HUES48 (cell line): ENCODE measurements around the gene STIP1.
A peak's percentile ranks its signal among the peaks of the same experiment; 100 is the strongest.

Source experiments
- H3K27ac ChIP-seq: one replicate; pipeline ENCODE4 v1.7.0; 2013; ENCODE audit warnings: low read depth, low read length, inconsistent platforms
- H3K27me3 ChIP-seq: 2 replicates; pipeline ENCODE4 v1.6.1; 2013; ENCODE audit warnings: mild to moderate bottlenecking, low read length; ENCODE audit not compliant: control insufficient read depth, insufficient read depth
- H3K36me3 ChIP-seq: 2 replicates; pipeline ENCODE4 v1.6.1; 2013; ENCODE audit warnings: low read length; ENCODE audit not compliant: control insufficient read depth, insufficient read depth
- H3K4me1 ChIP-seq: 2 replicates; pipeline ENCODE4 v1.6.1; 2013; ENCODE audit warnings: mild to moderate bottlenecking, low read length; ENCODE audit not compliant: control insufficient read depth, insufficient read depth
- H3K4me3 ChIP-seq: 2 replicates; pipeline ENCODE4 v1.5.1; 2013; ENCODE audit warnings: mild to moderate bottlenecking, low read depth, low read length
- H3K9ac ChIP-seq: 2 replicates; pipeline ENCODE4 v1.6.1; 2013; ENCODE audit warnings: mild to moderate bottlenecking, low read depth, low read length, moderate library complexity
- H3K9me3 ChIP-seq: 2 replicates; pipeline ENCODE4 v1.6.1; 2013; ENCODE audit warnings: low read length; ENCODE audit not compliant: control insufficient read depth, insufficient read depth

The STIP1 gene

GRCh38 chr11:64181506-64182411 is 4.2 kb upstream of the STIP1 start:
- peak overlapping the region; percentile 15; the same call in 1 of the 2 replicates for H3K4me3 ChIP-seq
- no peaks in the 10 kb centered on the region for H3K9me3 ChIP-seq
- no peaks in the 10 kb centered on the region for H3K27me3 ChIP-seq
- H3K9ac ChIP-seq = no peak overlapping the region
- peaks cover 7% of the 10 kb centered on the region; the same call in 1 of the 2 replicates for H3K4me1 ChIP-seq
- peak overlapping the region; percentile 55 for H3K27ac ChIP-seq
- H3K36me3 ChIP-seq = peaks cover 9% of the 10 kb centered on the region

GRCh38 chr11:64183890-64184289 is 2.1 kb upstream of the STIP1 start:
- H3K4me3 ChIP-seq = no peak overlapping the region
- H3K36me3 ChIP-seq = peaks cover 15% of the 10 kb centered on the region
- no peaks in the 10 kb centered on the region for H3K9me3 ChIP-seq
- no peaks in the 10 kb centered on the region for H3K27me3 ChIP-seq
- peaks cover 7% of the 10 kb centered on the region; the same call in 1 of the 2 replicates for H3K4me1 ChIP-seq
- no peak overlapping the region for H3K9ac ChIP-seq
- H3K27ac ChIP-seq = peak overlapping the region; percentile 6

- Histone ChIP-seq H3K4me1 (peaks cover 7% of the 10 kb centered on the region; the same call in 1 of the 2 replicates), H3K27ac (peak overlapping the region; percentile 96), H3K27me3 (no peaks in the 10 kb centered on the region), H3K4me3 (peak overlapping the region; percentile 87), H3K9ac (peak overlapping the region; percentile 91), H3K9me3 (no peaks in the 10 kb centered on the region), H3K36me3 (peaks cover 15% of the 10 kb centered on the region)
Observed at GRCh38 chr11:64185175-64185692, 737 bp upstream of the STIP1 start.

- Histone ChIP-seq H3K36me3 (peaks cover 15% of the 10 kb centered on the region), H3K27me3 (no peaks in the 10 kb centered on the region), H3K9ac (no peak overlapping the region), H3K4me3 (no peak overlapping the region), H3K9me3 (no peaks in the 10 kb centered on the region), H3K27ac (peak overlapping the region; percentile 80), H3K4me1 (peaks cover 7% of the 10 kb centered on the region; the same call in 1 of the 2 replicates)
Observed at GRCh38 chr11:64186492-64187165, 658 bp downstream of the STIP1 start.

GRCh38 chr11:64192434-64192833 is 6.5 kb downstream of the STIP1 start:
- H3K4me3 ChIP-seq = no peak overlapping the region
- H3K9me3 ChIP-seq = no peaks in the 10 kb centered on the region
- H3K36me3 ChIP-seq = peaks cover 69% of the 10 kb centered on the region
- H3K27ac ChIP-seq = no peak overlapping the region
- H3K9ac ChIP-seq = no peak overlapping the region
- no peaks in the 10 kb centered on the region for H3K4me1 ChIP-seq
- H3K27me3 ChIP-seq = no peaks in the 10 kb centered on the region

GRCh38 chr11:64196626-64197025 is 10.7 kb downstream of the STIP1 start:
- H3K4me1 ChIP-seq = no peaks in the 10 kb centered on the region
- H3K27ac ChIP-seq = no peak overlapping the region
- no peaks in the 10 kb centered on the region for H3K27me3 ChIP-seq
- peaks cover 90% of the 10 kb centered on the region for H3K36me3 ChIP-seq
- H3K9ac ChIP-seq = no peak overlapping the region
- H3K9me3 ChIP-seq = no peaks in the 10 kb centered on the region
- H3K4me3 ChIP-seq = no peak overlapping the region

- H3K9me3 ChIP-seq = no peaks in the 10 kb centered on the region
- H3K36me3 ChIP-seq = peaks cover 94% of the 10 kb centered on the region
- no peak overlapping the region for H3K4me3 ChIP-seq
- no peaks in the 10 kb centered on the region for H3K27me3 ChIP-seq
- no peak overlapping the region for H3K27ac ChIP-seq
- H3K4me1 ChIP-seq = no peaks in the 10 kb centered on the region
- no peak overlapping the region for H3K9ac ChIP-seq
Observed at GRCh38 chr11:64198511-64198910, 12.5 kb downstream of the STIP1 start.

- H3K4me1 ChIP-seq = no peaks in the 10 kb centered on the region
- peaks cover 92% of the 10 kb centered on the region for H3K36me3 ChIP-seq
- no peak overlapping the region for H3K9ac ChIP-seq
- H3K27me3 ChIP-seq = no peaks in the 10 kb centered on the region
- no peak overlapping the region for H3K4me3 ChIP-seq
- H3K27ac ChIP-seq = no peak overlapping the region
- no peaks in the 10 kb centered on the region for H3K9me3 ChIP-seq
Observed at GRCh38 chr11:64201543-64201942, 15.6 kb downstream of the STIP1 start.

- no peak overlapping the region for H3K9ac ChIP-seq
- H3K27ac ChIP-seq = no peak overlapping the region
- no peaks in the 10 kb centered on the region for H3K27me3 ChIP-seq
- H3K4me1 ChIP-seq = no peaks in the 10 kb centered on the region
- no peaks in the 10 kb centered on the region for H3K9me3 ChIP-seq
- H3K4me3 ChIP-seq = no peak overlapping the region
- peaks cover 92% of the 10 kb centered on the region for H3K36me3 ChIP-seq
Observed at GRCh38 chr11:64202992-64203391, 17.0 kb downstream of the STIP1 start.

GRCh38 chr11:64203421-64204079 is 17.6 kb downstream of the STIP1 start:
- H3K9ac ChIP-seq = 0 out of 2 replicates have a peak overlapping the region, but pooled peaks have one; percentile 3
- no peaks in the 10 kb centered on the region for H3K4me1 ChIP-seq
- peaks cover 87% of the 10 kb centered on the region for H3K36me3 ChIP-seq
- H3K9me3 ChIP-seq = no peaks in the 10 kb centered on the region
- H3K4me3 ChIP-seq = no peak overlapping the region
- no peak overlapping the region for H3K27ac ChIP-seq
- no peaks in the 10 kb centered on the region for H3K27me3 ChIP-seq
